GM12892 (cell line): ENCODE measurements around the gene TMIGD2.

ENCODE experiments used
- POLR2A ChIP-seq: IDR thresholded peaks from 2 replicates; pipeline ENCODE4 v1.6.1; 2011; ENCODE audit warnings: low read depth, low read length, control low read depth
- POLR2AphosphoS5 ChIP-seq: IDR thresholded peaks from 2 replicates; pipeline ENCODE4 v1.6.1; 2011; ENCODE audit warnings: low read depth, low read length, control low read depth
- TAF1 ChIP-seq: IDR thresholded peaks from 2 replicates; pipeline ENCODE4 v1.6.1; 2011; ENCODE audit warnings: low read depth, mild to moderate bottlenecking, control low read depth, low read length, borderline replicate concordance

DNA sequence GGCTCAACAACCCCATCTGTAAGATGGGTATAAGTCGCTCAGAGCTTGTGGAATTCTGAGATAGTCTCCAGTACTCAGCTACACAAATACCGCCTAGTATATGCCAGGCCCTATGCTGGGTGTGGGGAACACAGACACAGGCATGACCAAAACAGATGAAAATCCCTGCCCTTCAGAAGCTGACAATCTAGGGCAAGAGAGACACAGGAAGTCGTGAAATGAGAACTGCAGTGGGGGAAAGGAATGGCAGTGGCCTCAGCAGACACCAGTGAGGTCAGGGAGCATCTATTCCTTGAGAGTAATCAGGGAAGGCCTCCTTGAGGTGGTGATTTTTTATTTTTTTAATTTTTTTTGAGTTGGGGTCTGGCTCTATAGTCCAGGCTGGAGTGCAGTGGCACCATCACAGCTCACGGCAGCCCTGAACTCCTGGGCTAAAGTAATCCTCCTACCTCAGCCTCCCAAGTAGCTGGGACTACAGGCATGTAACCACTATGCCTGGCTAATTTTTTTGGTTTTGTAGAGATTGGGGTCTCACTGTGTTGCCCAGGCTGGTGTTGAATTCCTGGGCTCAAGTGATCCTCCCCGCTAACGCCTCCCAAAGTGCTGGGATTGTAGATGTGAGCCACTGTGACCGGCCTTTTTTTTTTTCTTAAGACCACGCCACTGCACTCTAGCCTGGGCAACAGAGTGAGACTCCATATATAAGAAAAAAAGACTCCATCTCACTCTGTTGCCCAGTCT, 3.2 kb downstream of the TMIGD2 start:
- TF ChIP-seq POLR2AphosphoS5 (no peak), POLR2A (no peak), TAF1 (no peak)
